Measurements from ENCODE around the gene CHRNA4. TPM values are rescaled to one million over a fixed set of nuclear protein-coding genes. Genes with fewer than 3 reads are reported as not detected.

Gene CHRNA4
- total RNA-seq, 1 experiment from 2014 or later, result not detected

GRCh38 chr20:63322146-63322932 is 38.8 kb downstream of the CHRNA4 start:
- DNase-seq (ENCODE audit: low read depth, low spot score), result no peak
- in situ Hi-C loops (cut with HindIII; ENCODE audit: low pct_unique_long_range_greater_than_20kb, low sequenced_read_pairs), result no loop called here

GRCh38 chr20:63321148-63321831 is 39.9 kb downstream of the CHRNA4 start:
- DNase-seq (ENCODE audit: low read depth, low spot score), result no peak
- in situ Hi-C loops (cut with HindIII; ENCODE audit: low pct_unique_long_range_greater_than_20kb, low sequenced_read_pairs), result no loop called here

- in situ Hi-C loops (cut with HindIII; ENCODE audit: low pct_unique_long_range_greater_than_20kb, low sequenced_read_pairs), result no loop called here
- no peak for DNase-seq (ENCODE audit: low read depth, low spot score)
Observed at GRCh38 chr20:63320616-63321147, 40.5 kb downstream of the CHRNA4 start.

GRCh38 chr20:63320041-63320511 is 41.1 kb downstream of the CHRNA4 start:
- in situ Hi-C loops (cut with HindIII; ENCODE audit: low pct_unique_long_range_greater_than_20kb, low sequenced_read_pairs), result no loop called here
- DNase-seq (ENCODE audit: low read depth, low spot score), result no peak

- in situ Hi-C loops (cut with HindIII; ENCODE audit: low pct_unique_long_range_greater_than_20kb, low sequenced_read_pairs), result no loop called here
- DNase-seq (ENCODE audit: low read depth, low spot score), result no peak
Observed at GRCh38 chr20:63319164-63320040, 41.7 kb downstream of the CHRNA4 start.

GRCh38 chr20:63318391-63319163 is 42.6 kb downstream of the CHRNA4 start:
- no peak for DNase-seq (ENCODE audit: low read depth, low spot score)
- in situ Hi-C loops (cut with HindIII; ENCODE audit: low pct_unique_long_range_greater_than_20kb, low sequenced_read_pairs), result no loop called here

GRCh38 chr20:63317601-63318291 is 43.4 kb downstream of the CHRNA4 start:
- DNase-seq (ENCODE audit: low read depth, low spot score), result no peak
- in situ Hi-C loops (cut with HindIII; ENCODE audit: low pct_unique_long_range_greater_than_20kb, low sequenced_read_pairs), result no loop called here

GRCh38 chr20:63317061-63317460 is 44.1 kb downstream of the CHRNA4 start:
- DNase-seq (ENCODE audit: low read depth, low spot score), result no peak
- in situ Hi-C loops (cut with HindIII; ENCODE audit: low pct_unique_long_range_greater_than_20kb, low sequenced_read_pairs), result no loop called here

- no peak for DNase-seq (ENCODE audit: low read depth, low spot score)
- in situ Hi-C loops (cut with HindIII; ENCODE audit: low pct_unique_long_range_greater_than_20kb, low sequenced_read_pairs), result no loop called here
Observed at GRCh38 chr20:63316502-63316921, 44.6 kb downstream of the CHRNA4 start.

GRCh38 chr20:63315731-63316491 is 45.2 kb downstream of the CHRNA4 start:
- in situ Hi-C loops (cut with HindIII; ENCODE audit: low pct_unique_long_range_greater_than_20kb, low sequenced_read_pairs), result no loop called here
- DNase-seq (ENCODE audit: low read depth, low spot score), result no peak

- in situ Hi-C loops (cut with HindIII; ENCODE audit: low pct_unique_long_range_greater_than_20kb, low sequenced_read_pairs), result no loop called here
- no peak for DNase-seq (ENCODE audit: low read depth, low spot score)
Observed at GRCh38 chr20:63315240-63315689, 45.9 kb downstream of the CHRNA4 start.

GRCh38 chr20:63314566-63315239 is 46.4 kb downstream of the CHRNA4 start:
- in situ Hi-C loops (cut with HindIII; ENCODE audit: low pct_unique_long_range_greater_than_20kb, low sequenced_read_pairs), result no loop called here
- DNase-seq (ENCODE audit: low read depth, low spot score), result no peak

GRCh38 chr20:63314015-63314471 is 47.1 kb downstream of the CHRNA4 start:
- in situ Hi-C loops (cut with HindIII; ENCODE audit: low pct_unique_long_range_greater_than_20kb, low sequenced_read_pairs), result no loop called here
- no peak for DNase-seq (ENCODE audit: low read depth, low spot score)

GRCh38 chr20:63313349-63314014 is 47.7 kb downstream of the CHRNA4 start:
- no peak for DNase-seq (ENCODE audit: low read depth, low spot score)
- in situ Hi-C loops (cut with HindIII; ENCODE audit: low pct_unique_long_range_greater_than_20kb, low sequenced_read_pairs), result no loop called here

Measured in SK-MEL-5 (cell line).